ENCODE measurements around the gene GRIN2D.

The GRIN2D gene
- total RNA-seq, result 0 to 0.15 (median 0) reads per million in 4 donors

- peak in 1 of 5 donors; percentile 27 for DNase-seq
Observed at GRCh38 chr19:48393559-48394330, at the start of gene GRIN2D. TSS of gene GRIN2D (plus strand) at chr19:48393668. CDS start at chr19:48398393, 4,725 bp downstream.

GRCh38 chr19:48344892-48345291 is 48.6 kb upstream of the GRIN2D start:
- DNase-seq, result no peak

- no peak for DNase-seq
Observed at GRCh38 chr19:48346191-48346590, 47.3 kb upstream of the GRIN2D start.

- DNase-seq, result no peak
Observed at GRCh38 chr19:48348045-48348444, 45.4 kb upstream of the GRIN2D start.

- DNase-seq, result no peak
Observed at GRCh38 chr19:48348737-48349136, 44.7 kb upstream of the GRIN2D start.

GRCh38 chr19:48350856-48351255 is 42.6 kb upstream of the GRIN2D start:
- DNase-seq, result no peak

GRCh38 chr19:48351341-48351752 is 42.1 kb upstream of the GRIN2D start:
- peak; percentile 41 to 74 (median 63) for DNase-seq

- DNase-seq, result no peak
Observed at GRCh38 chr19:48353677-48354076, 39.8 kb upstream of the GRIN2D start.

- no peak for DNase-seq
Observed at GRCh38 chr19:48354332-48354992, 39.0 kb upstream of the GRIN2D start.

GRCh38 chr19:48355365-48355954 is 38.0 kb upstream of the GRIN2D start:
- DNase-seq, result no peak

- DNase-seq, result no peak
Observed at GRCh38 chr19:48359123-48359522, 34.3 kb upstream of the GRIN2D start.

- no peak for DNase-seq
Observed at GRCh38 chr19:48361912-48362311, 31.6 kb upstream of the GRIN2D start.

- DNase-seq, result peak; percentile 75 to 92 (median 86)
Observed at GRCh38 chr19:48362716-48363499, 30.6 kb upstream of the GRIN2D start.

- DNase-seq, result no peak
Observed at GRCh38 chr19:48363500-48363809, 30.0 kb upstream of the GRIN2D start.

GRCh38 chr19:48363810-48364597 is 29.5 kb upstream of the GRIN2D start, which contains the start of the genes SYNGR4 and TMEM143:
TSS of gene SYNGR4 (plus strand) at chr19:48364367. CDS start at chr19:48365843, 1,476 bp downstream.
TSS of gene TMEM143 (minus strand) at chr19:48363940. CDS start at chr19:48363920, 20 bp downstream.
- DNase-seq, result peak; percentile 98 to 100 (median 99)

GRCh38 chr19:48364598-48365348 is 28.7 kb upstream of the GRIN2D start:
- DNase-seq, result no peak

- no peak for DNase-seq
Observed at GRCh38 chr19:48365602-48366001, 27.9 kb upstream of the GRIN2D start.

- no peak for DNase-seq
Observed at GRCh38 chr19:48367855-48368254, 25.6 kb upstream of the GRIN2D start.

- no peak for DNase-seq
Observed at GRCh38 chr19:48368936-48369335, 24.5 kb upstream of the GRIN2D start.

GRCh38 chr19:48370955-48371354 is 22.5 kb upstream of the GRIN2D start:
- no peak for DNase-seq

GRCh38 chr19:48371367-48371766 is 22.1 kb upstream of the GRIN2D start:
- no peak for DNase-seq

Data from T-helper 1 cell (primary cell).